Glutamatergic neuron (in vitro differentiated cells): ENCODE measurements around the gene EXOC3L2. TPM values are rescaled to one million over a fixed set of nuclear protein-coding genes. Genes with fewer than 3 reads are reported as not detected.

Experiments used
- DNase-seq: peaks from one replicate; pipeline ENCODE4 v3.0.0; 2022
- H3K27ac Mint-ChIP-seq: one replicate; pipeline ENCODE4 v1.8.0; 2020; ENCODE audit warnings: mild to moderate bottlenecking, mixed read lengths, inconsistent platforms; ENCODE audit not compliant: unreplicated experiment
- H3K27me3 Mint-ChIP-seq: one replicate; pipeline ENCODE4 v1.8.0; 2020; ENCODE audit warnings: mild to moderate bottlenecking, moderate library complexity, mixed read lengths, inconsistent platforms; ENCODE audit not compliant: unreplicated experiment
- H3K36me3 Mint-ChIP-seq: one replicate; pipeline ENCODE4 v1.8.0; 2020; ENCODE audit warnings: mild to moderate bottlenecking, mixed read lengths, inconsistent platforms; ENCODE audit not compliant: unreplicated experiment
- H3K4me1 Mint-ChIP-seq: one replicate; pipeline ENCODE4 v1.8.0; 2020; ENCODE audit warnings: mild to moderate bottlenecking, low read depth, mixed read lengths, inconsistent platforms; ENCODE audit not compliant: unreplicated experiment
- H3K4me3 Mint-ChIP-seq: one replicate; pipeline ENCODE4 v1.8.0; 2020; ENCODE audit warnings: mild to moderate bottlenecking, mixed read lengths, inconsistent platforms; ENCODE audit not compliant: unreplicated experiment
- H3K9me3 Mint-ChIP-seq: one replicate; pipeline ENCODE4 v1.8.0; 2020; ENCODE audit warnings: mild to moderate bottlenecking, moderate library complexity, mixed read lengths, inconsistent platforms; ENCODE audit not compliant: unreplicated experiment
- CTCF ChIP-seq: fragments of 200-600 bp; sonication (generic); IDR thresholded peaks from one replicate; pipeline ENCODE4 v1.5.0; 2021; ENCODE audit not compliant: partially characterized antibody, unreplicated experiment
- total RNA-seq: library from RNA; stranded (reverse); fragmentation: NEBNext Ultra II Directional; extraction: Animal tissue kit (Norgen Biotek cat#: 25700); gene quantifications from one replicate; pipeline ENCODE4 v1.2.1, GENCODE V29; 2021; ENCODE audit not compliant: unreplicated experiment

Gene EXOC3L2
- total RNA-seq, 1 donor from 2014 or later = not detected

DNA sequence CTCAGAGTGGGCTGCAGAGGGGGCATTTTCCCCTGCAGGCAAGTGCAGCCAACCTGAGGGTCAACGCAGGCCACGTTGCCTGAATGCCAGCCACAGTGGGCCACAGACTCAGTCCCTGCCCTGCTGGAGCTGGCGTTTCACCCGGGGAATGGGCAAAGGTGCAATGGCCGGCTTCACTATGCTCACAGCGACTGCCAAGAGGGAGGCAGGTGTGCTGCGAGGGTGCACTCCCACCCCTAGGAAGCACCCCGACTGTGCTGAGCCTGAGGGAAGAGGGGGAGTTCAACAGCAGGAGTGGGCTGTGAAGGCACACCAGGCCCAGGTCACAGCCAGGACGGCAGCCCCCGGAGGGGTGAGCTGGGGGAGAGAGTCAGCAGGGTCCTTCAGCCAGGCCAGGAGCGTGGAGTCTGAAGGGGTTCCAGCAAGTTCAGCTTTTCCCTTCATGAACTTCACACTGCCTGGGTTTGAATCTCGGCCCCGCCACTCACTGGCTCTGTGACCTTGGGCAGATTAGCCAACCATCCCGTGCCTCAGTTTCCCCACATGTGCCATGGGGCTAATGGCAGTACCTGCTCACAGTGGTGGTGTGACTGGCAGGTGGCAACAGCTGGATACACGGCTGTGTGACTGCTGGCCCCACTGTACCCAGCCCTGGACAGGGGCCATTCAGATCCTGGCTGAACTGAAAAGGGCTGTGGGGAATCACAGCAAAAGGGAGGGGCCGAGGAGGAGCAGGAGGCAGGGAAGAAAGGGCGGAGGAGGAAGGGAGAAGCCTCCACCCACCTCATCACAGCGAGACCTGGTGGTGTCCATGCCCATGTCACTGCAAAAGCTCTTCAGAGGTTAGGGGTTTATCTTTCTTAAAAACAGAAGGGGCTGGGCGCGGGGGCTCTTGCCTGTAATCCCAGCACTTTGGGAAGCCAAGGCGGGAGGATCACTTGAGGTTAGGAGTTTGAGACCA, 74.8 kb downstream of the EXOC3L2 start:
- H3K9me3 Mint-ChIP-seq = peaks cover 15% of the 10 kb centered on the region
- H3K4me3 Mint-ChIP-seq = no peak overlapping the region
- TF ChIP-seq CTCF = no peak
- peaks cover 9% of the 10 kb centered on the region for H3K27me3 Mint-ChIP-seq
- no peak for DNase-seq
- peaks cover 11% of the 10 kb centered on the region for H3K4me1 Mint-ChIP-seq
- H3K36me3 Mint-ChIP-seq = no peaks in the 10 kb centered on the region
- no peak overlapping the region for H3K27ac Mint-ChIP-seq

- no peaks in the 10 kb centered on the region for H3K36me3 Mint-ChIP-seq
- no peak for DNase-seq
- peaks cover 9% of the 10 kb centered on the region for H3K27me3 Mint-ChIP-seq
- peaks cover 12% of the 10 kb centered on the region for H3K4me1 Mint-ChIP-seq
- peaks cover 15% of the 10 kb centered on the region for H3K9me3 Mint-ChIP-seq
- no peak overlapping the region for H3K4me3 Mint-ChIP-seq
- no peak overlapping the region for H3K27ac Mint-ChIP-seq
- no peak for TF ChIP-seq CTCF
These were observed 75.6 kb downstream of the EXOC3L2 start for GRCh38 chr19:45169602-45170001.

DNA sequence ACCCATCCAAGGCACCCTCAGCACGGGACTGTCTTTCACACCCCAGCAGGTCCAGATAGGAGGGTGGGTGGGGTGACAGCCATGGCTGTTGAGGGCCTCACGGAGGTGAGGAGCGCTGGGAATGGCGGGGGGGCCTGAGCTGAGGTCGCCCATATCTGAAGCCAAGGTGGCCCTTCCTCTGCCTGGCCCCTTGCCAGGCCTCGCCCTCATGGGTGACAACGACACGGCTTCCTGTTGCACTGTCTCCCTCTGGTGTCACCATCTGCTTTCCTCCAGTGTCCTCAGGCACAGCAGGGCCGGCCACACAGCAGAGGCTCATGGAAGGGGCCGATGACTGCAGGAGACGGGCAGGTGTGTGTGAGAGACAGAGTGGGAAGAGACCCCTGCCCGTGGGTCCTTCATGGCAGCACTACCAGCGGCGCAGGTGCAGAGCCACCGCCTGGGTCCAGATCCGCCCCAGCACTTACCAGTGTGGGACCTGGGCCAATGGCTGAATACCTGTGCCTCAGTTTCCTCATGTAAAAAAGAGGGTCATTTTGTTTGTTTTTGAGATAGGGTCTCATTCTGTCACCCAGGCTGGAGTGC, 76.3 kb downstream of the EXOC3L2 start:
- Mint-ChIP-seq H3K9me3 (peaks cover 15% of the 10 kb centered on the region), H3K36me3 (no peaks in the 10 kb centered on the region), H3K4me1 (peaks cover 12% of the 10 kb centered on the region)

DNA sequence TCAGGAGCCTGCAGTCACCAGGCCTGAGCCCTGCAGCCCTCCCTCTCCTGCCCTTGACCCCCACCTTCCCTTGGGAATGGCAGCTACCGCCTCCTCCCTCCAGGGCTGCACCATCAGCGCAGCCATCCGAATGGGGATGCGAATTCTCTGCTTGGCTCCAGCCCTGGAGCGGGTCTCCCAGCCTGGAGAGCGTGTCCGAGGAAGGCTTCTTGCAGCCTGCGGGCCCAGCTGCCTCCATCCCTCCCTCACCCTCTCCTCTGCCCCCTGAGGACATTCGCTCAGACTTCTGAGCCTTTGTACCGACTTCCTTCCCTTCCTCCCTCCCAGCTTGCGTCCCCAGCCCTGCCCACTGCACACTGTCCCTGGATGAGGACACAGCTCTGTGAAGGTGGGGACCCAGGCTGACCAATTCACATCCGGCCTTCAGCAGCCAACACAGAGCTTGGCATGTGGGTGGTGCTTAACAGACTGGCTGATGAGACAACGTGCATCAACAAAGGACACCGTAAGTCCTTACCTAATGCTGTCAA, 78.4 kb downstream of the EXOC3L2 start:
- no peak for TF ChIP-seq CTCF
- peak overlapping the region; percentile 98 for H3K27ac Mint-ChIP-seq
- H3K27me3 Mint-ChIP-seq = peaks cover 9% of the 10 kb centered on the region
- peak; percentile 76 for DNase-seq
- H3K36me3 Mint-ChIP-seq = no peaks in the 10 kb centered on the region
- H3K4me3 Mint-ChIP-seq = peak overlapping the region; percentile 74
- H3K9me3 Mint-ChIP-seq = peaks cover 14% of the 10 kb centered on the region
- H3K4me1 Mint-ChIP-seq = peaks cover 16% of the 10 kb centered on the region

More for the DNA sequence above, 76.3 kb downstream of the EXOC3L2 start:
- no peak for TF ChIP-seq CTCF
- H3K27me3 Mint-ChIP-seq = peaks cover 9% of the 10 kb centered on the region
- no peak overlapping the region for H3K27ac Mint-ChIP-seq
- no peak for DNase-seq
- H3K4me3 Mint-ChIP-seq = no peak overlapping the region
